Neural crest cell (in vitro differentiated cells): ENCODE results near the gene CATSPER3. TPM values are rescaled to one million over a fixed set of nuclear protein-coding genes. Genes with fewer than 3 reads are reported as not detected.

Experiments
- DNase-seq: peaks from one replicate; pipeline ENCODE4 v3.0.0; 2021; ENCODE audit warnings: low read depth, mixed read lengths, low spot score
- H3K27ac Mint-ChIP-seq: one replicate; pipeline ENCODE4 v1.8.0; 2021; ENCODE audit warnings: mild to moderate bottlenecking, mixed read lengths; ENCODE audit not compliant: unreplicated experiment
- H3K27me3 Mint-ChIP-seq: 2 replicates; pipeline ENCODE4 v1.8.0; 2021; ENCODE audit warnings: low read depth, mild to moderate bottlenecking, mixed read lengths
- H3K36me3 Mint-ChIP-seq: 2 replicates; pipeline ENCODE4 v1.8.0; 2021; ENCODE audit warnings: low read depth, mild to moderate bottlenecking, mixed read lengths
- H3K4me1 Mint-ChIP-seq: 2 replicates; pipeline ENCODE4 v1.8.0; 2021; ENCODE audit warnings: mixed read lengths
- H3K4me3 Mint-ChIP-seq: one replicate; pipeline ENCODE4 v1.8.0; 2021; ENCODE audit warnings: mild to moderate bottlenecking, mixed read lengths
- H3K9me3 Mint-ChIP-seq: 2 replicates; pipeline ENCODE4 v1.8.0; 2021; ENCODE audit warnings: mixed read lengths
- CTCF ChIP-seq: fragments of 200-600 bp; sonication (generic); conservative IDR thresholded peaks from 2 replicates; pipeline ENCODE4 v1.5.0; 2021; ENCODE audit warnings: antibody characterized with exemption, mild to moderate bottlenecking
- long read RNA-seq: library from polyadenylated mRNA; unstranded; transcript quantifications from one replicate; pipeline ENCODE4 v2.0.0, GENCODE V29; 2020
- total RNA-seq: library from RNA; stranded (reverse); gene quantifications from 2 replicates; pipeline ENCODE4 v1.2.1, GENCODE V29; 2021

CATSPER3 gene
- 0.36 and 0.54 TPM in 2 replicates for total RNA-seq
- long read RNA-seq: 0 reads

GRCh38 chr5:134967607-134968006 is at the start of gene CATSPER3:
TSS of gene CATSPER3 (plus strand) at chr5:134967907. CDS start at chr5:134967992, 85 bp downstream.
- TF ChIP-seq CTCF: no peak
- no peaks in the 10 kb centered on the region for H3K27me3 Mint-ChIP-seq
- H3K27ac Mint-ChIP-seq: no peak within 1 kb of the TSS
- no peak within 1 kb of the TSS for H3K4me3 Mint-ChIP-seq
- peaks cover 5% of the 10 kb centered on the region for H3K36me3 Mint-ChIP-seq
- H3K9me3 Mint-ChIP-seq: no peaks in the 10 kb centered on the region
- peaks cover 4% of the 10 kb centered on the region for H3K4me1 Mint-ChIP-seq
- no peak for DNase-seq

- Mint-ChIP-seq H3K4me1 (no peaks in the 10 kb centered on the region), H3K9me3 (no peaks in the 10 kb centered on the region)
Measured at GRCh38 chr5:134918861-134919260, 48.8 kb upstream of the CATSPER3 start.

DNA sequence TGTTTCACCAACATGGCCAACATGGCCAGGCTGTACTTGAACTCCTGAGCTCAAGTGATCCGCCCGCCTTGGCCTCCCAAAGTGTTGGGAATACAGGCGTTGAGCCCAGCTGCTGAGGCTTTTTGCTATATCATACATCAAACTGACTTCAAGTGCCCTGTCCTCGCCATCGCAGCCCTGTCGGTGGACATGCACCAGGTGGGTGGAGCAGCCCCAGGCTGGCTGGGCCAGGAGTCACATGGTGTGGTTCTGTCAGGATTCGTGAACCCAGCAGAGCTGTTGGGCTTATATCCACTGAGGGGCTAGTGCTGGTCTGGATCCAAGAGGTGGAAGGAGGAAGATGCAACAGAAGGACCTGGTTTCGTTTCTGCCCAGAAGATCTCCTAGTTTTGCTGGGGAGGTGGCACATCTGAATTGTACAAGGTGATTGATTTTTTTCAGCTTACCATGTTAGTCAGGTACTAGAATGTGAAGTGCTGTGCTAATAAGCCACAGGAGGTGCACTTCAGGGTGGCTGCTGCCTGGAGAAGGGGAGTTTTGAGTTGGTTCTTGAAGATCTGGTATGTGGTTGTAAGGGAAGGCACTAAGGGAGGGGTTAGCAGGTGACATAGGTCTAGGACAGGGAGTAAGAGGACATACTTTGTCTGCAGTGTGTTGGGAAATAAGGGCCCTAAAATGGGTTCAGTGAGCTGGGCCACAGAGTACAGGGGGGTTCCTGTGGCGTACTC is 46.7 kb upstream of the CATSPER3 start:
- TF ChIP-seq CTCF: no peak
- Mint-ChIP-seq H3K27me3 (no peaks in the 10 kb centered on the region), H3K36me3 (peaks cover 6% of the 10 kb centered on the region), H3K4me1 (no peaks in the 10 kb centered on the region), H3K27ac (no peak overlapping the region), H3K4me3 (no peak overlapping the region), H3K9me3 (no peaks in the 10 kb centered on the region)
- no peak for DNase-seq

More at GRCh38 chr5:134918861-134919260, 48.8 kb upstream of the CATSPER3 start:
- no peak for DNase-seq
- H3K4me3 Mint-ChIP-seq: no peak overlapping the region
- peaks cover 6% of the 10 kb centered on the region for H3K36me3 Mint-ChIP-seq
- no peaks in the 10 kb centered on the region for H3K27me3 Mint-ChIP-seq
- no peak overlapping the region for H3K27ac Mint-ChIP-seq
- TF ChIP-seq CTCF: no peak

DNA sequence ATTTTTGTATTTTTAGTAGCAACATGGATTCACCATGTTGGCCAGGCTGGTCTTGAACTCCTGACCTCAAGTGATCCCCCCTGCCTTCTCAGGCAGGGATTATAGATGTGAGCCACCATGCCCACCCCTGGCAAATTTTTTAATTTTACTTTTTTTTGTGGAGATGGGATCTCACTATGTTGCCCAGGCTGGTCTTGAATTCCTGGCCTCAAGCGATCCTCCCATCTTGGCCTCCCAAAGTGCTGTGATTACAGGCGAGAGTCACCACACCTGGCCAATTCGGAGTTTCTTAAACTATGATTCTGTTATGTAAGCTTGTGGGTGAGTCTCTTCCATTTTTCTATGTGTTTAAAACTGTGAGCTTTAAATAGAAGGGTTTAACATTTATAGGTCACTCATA is 35.2 kb upstream of the CATSPER3 start:
- Mint-ChIP-seq H3K27ac (no peak overlapping the region), H3K27me3 (no peaks in the 10 kb centered on the region), H3K4me1 (no peaks in the 10 kb centered on the region), H3K4me3 (no peak overlapping the region), H3K9me3 (no peaks in the 10 kb centered on the region), H3K36me3 (peaks cover 3% of the 10 kb centered on the region)
- TF ChIP-seq CTCF: no peak
- no peak for DNase-seq

DNA sequence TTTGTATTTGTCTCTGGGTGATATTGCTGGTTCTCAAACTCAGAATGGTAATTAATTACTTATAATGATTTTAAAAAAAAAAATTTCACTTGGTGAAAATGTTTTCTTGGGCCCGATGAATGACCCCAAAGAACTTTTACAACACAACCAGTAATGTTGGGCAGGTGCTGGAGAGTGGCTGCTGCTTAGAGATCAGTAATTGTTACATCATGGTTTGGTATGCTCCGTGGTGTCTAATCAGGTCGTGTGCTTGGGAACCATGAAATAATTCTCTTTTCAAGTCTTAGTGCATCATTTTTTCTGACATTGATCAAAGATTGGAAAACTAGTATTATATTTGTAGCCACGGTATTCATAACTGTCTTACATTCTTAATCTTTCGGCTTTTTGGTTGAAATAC is 33.5 kb upstream of the CATSPER3 start:
- Mint-ChIP-seq H3K36me3 (no peaks in the 10 kb centered on the region), H3K9me3 (no peaks in the 10 kb centered on the region), H3K4me3 (no peak overlapping the region), H3K27me3 (no peaks in the 10 kb centered on the region), H3K27ac (peak overlapping the region; percentile 12), H3K4me1 (peaks cover 4% of the 10 kb centered on the region)
- DNase-seq: no peak
- TF ChIP-seq CTCF: no peak
